HL-60/S4 treated with retinoic acid at 250 ng/mL for 4 days and 3 days (cell line): ENCODE measurements around the gene DDA1.
"Not testable (repeated sequence)": the region's sequence is repeated elsewhere in the genome, so short reads cannot be mapped to it uniquely, and the experiment has no call there.

Experiments
- in situ Hi-C: fragments of 300-500 bp; cut with MboI; formaldehyde crosslinking; loops from 2 replicates; pipeline ENCODE4 v1.7.0; 2022; ENCODE audit warnings: low sequenced_read_pairs

The DDA1 gene

GRCh38 chr19:17286263-17286662, 23.1 kb upstream of the DDA1 start:
- in situ Hi-C loops: loop anchor here (10.0 kb wide), 1 partner anchor 211 kb away; the partner anchor contains the start of genes HAUS8 and MYO9B

- in situ Hi-C loops: loop anchor here (10.0 kb wide), 1 partner anchor 212 kb away; the partner anchor contains the start of genes HAUS8 and MYO9B
These were observed 22.6 kb upstream of the DDA1 start for GRCh38 chr19:17286752-17287151.

GRCh38 chr19:17289489-17289888, 19.9 kb upstream of the DDA1 start:
- in situ Hi-C loops: loop anchor here (10.0 kb wide), 1 partner anchor 215 kb away; the partner anchor contains the start of genes HAUS8 and MYO9B

GRCh38 chr19:17292301-17293074, 16.9 kb upstream of the DDA1 start:
- in situ Hi-C loops: no loop called here

GRCh38 chr19:17293605-17294004, 15.8 kb upstream of the DDA1 start:
- in situ Hi-C loops: no loop called here

- in situ Hi-C loops: no loop called here
These were observed 15.1 kb upstream of the DDA1 start for GRCh38 chr19:17294051-17294891.

GRCh38 chr19:17295551-17295950, 13.8 kb upstream of the DDA1 start:
- in situ Hi-C loops: not testable (repeated sequence)

- in situ Hi-C loops: no loop called here
These were observed 13.1 kb upstream of the DDA1 start for GRCh38 chr19:17296273-17296672.

GRCh38 chr19:17296976-17297375, 12.4 kb upstream of the DDA1 start:
- in situ Hi-C loops: no loop called here

- in situ Hi-C loops: no loop called here
These were observed 8.3 kb upstream of the DDA1 start for GRCh38 chr19:17300992-17301619.

GRCh38 chr19:17302391-17303166, 6.8 kb upstream of the DDA1 start:
- in situ Hi-C loops: no loop called here

GRCh38 chr19:17303167-17303939, 6.0 kb upstream of the DDA1 start, which contains the start of gene ABHD8:
Gene ABHD8 (minus strand): TSS chr19:17303425. CDS start chr19:17301616, 1,809 bp downstream.
- in situ Hi-C loops: no loop called here

GRCh38 chr19:17303940-17304267, 5.5 kb upstream of the DDA1 start:
- in situ Hi-C loops: no loop called here

GRCh38 chr19:17304386-17305215, 4.8 kb upstream of the DDA1 start:
- in situ Hi-C loops: no loop called here

- in situ Hi-C loops: no loop called here
These were observed 4.2 kb upstream of the DDA1 start for GRCh38 chr19:17305216-17305516.

GRCh38 chr19:17305517-17306284, 3.7 kb upstream of the DDA1 start, which contains the start of gene MRPL34:
Gene MRPL34 (plus strand): TSS chr19:17305872. CDS start chr19:17305893, 21 bp downstream.
- in situ Hi-C loops: no loop called here

GRCh38 chr19:17306285-17306714, 3.1 kb upstream of the DDA1 start:
- in situ Hi-C loops: no loop called here

- in situ Hi-C loops: no loop called here
These were observed 1.4 kb upstream of the DDA1 start for GRCh38 chr19:17307876-17308377.
